Measurements from ENCODE around the gene ZNF681. TPM values are rescaled to one million over a fixed set of nuclear protein-coding genes. Genes with fewer than 3 reads are reported as not detected.
"Not testable (repeated sequence)": the region's sequence is repeated elsewhere in the genome, so short reads cannot be mapped to it uniquely, and the experiment has no call there.

ZNF681 gene
- total RNA-seq, 1 experiment from 2014 or later = 0.02 TPM

DNA sequence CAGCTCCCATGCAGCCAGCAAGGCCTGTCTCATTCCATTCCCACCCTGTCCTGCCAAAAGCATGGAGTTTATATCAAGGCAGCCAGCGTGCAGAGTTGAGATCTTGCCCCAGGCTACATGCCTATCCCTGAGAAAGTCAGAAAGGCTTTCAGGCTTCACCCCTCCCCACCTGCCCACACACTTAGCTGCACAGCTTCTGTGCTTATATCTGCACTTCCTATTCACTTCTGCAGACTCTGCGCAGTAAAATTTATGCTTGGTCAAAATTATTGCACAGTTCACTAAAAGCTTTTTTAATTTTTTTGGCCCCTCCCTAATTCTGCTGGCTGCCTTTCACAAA lies 59.2 kb downstream of the ZNF681 start:
- no peak for DNase-seq (ENCODE audit: extremely low read depth, low read depth)

DNA sequence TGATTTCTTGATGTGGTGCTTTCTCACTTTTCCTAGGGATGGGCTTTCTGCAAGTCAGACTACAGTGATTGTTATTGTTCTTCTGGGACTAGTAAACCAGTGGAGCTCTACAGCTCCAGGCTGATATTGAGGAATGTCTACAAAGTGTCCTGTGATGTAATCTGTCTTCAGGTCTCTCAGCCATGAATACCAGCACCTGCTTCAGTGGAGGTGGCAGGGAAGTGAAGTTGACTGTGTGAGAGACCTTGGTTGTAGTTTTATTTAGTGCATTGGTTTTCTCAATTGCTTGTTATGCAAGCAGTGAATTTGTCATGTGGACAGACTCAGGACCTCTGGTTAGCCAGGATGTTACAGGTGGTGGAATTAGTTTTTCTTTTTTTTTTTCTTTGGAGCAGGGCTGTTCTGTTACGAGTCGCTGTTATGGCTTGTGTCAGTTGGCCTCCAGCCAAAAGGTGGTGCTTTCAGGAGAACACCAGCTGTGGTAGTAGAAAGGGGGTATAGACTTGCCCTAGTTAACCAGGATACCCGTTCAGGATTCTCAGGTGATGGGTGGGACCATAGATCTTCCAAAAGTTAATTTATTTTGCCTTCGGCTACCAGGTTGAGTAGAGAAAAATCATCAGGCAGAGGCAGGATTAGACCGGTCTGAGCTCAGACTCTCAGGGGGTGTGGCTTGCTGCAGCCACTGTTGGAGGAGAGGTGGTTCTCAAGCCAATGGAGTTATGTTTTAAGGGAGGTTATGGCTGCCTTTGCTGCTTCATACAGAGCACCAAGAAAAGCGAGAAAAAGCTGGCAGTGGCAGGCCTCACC lies 59.8 kb downstream of the ZNF681 start:
- no peak for DNase-seq (ENCODE audit: extremely low read depth, low read depth)

DNA sequence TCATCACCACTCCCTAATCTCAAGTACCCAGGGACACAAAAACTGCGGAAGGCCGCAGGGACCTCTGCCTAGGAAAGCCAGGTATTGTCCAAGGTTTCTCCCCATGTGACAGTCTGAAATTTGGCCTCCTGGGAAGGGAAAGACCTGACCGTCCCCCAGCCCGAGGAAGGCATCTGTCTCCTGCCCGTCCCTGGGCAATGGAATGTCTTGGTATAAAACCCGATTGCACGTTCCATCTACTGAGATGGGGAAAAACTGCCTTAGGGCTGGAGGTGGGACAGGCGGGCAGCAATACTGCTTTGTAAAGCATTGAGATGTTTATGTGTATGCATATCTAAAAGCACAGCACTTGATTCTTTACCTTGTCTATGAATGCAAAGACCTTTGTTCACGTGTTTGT lies 65.8 kb downstream of the ZNF681 start:
- not testable (repeated sequence) for DNase-seq (ENCODE audit: extremely low read depth, low read depth)

Other genes with a start within 250 kb of the ZNF681 start
- gene ZNF675, start 71.7 kb downstream of the ZNF681 start, total RNA-seq (2014; rRNA removed; shearing (Covaris generic)) = 6.3 and 7.5 TPM in 2 replicates
- gene ZNF726, start 156.0 kb upstream of the ZNF681 start, total RNA-seq (2014; rRNA removed; shearing (Covaris generic)) = 0.15 TPM in 1 of 2 replicates, not detected in the other